ENCODE measurements around the gene HRH2.

The HRH2 gene

DNA sequence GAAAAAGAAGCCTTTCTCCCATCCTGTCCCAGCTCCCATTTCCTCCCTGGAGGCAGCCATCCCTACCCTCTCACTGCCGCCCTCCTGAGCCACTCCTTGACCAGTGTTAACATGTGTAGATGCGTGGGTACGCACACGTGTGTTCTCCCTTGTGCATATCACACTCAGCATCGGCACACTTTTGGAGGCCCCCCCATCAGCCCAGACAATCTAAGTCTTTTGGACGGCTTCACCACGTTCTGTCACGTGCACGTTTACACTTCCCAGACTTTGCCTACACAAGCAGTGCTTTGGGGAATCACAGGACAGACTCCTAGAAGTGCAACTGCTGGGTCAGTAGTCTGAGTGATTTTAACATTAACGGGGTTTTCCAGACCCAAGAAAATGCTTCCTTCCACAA, 18.0 kb downstream of the HRH2 start:
- Histone ChIP-seq H2AFZ (ENCODE audit: low read depth, low read length) (no peak overlapping the region), H3K9me3 (ENCODE audit: insufficient read depth, low read length) (no peaks in the 10 kb centered on the region), H3K4me3 (ENCODE audit: low read length) (no peak overlapping the region), H3K9ac (ENCODE audit: low read length) (no peak overlapping the region), H3K4me2 (ENCODE audit: low read length) (no peak overlapping the region), H3K79me2 (ENCODE audit: low read length) (no peaks in the 10 kb centered on the region), H3K36me3 (replicated peaks; ENCODE audit: low read depth, low read length) (no peaks in the 10 kb centered on the region), H3K27ac (ENCODE audit: low read length) (no peak overlapping the region), H3K4me1 (ENCODE audit: low read length) (no peaks in the 10 kb centered on the region), H4K20me1 (ENCODE audit: insufficient read depth, low read length) (no peaks in the 10 kb centered on the region), H3K27me3 (ENCODE audit: low read depth, low read length) (peaks cover 19% of the 10 kb centered on the region)
- TF ChIP-seq, protein P1, sequence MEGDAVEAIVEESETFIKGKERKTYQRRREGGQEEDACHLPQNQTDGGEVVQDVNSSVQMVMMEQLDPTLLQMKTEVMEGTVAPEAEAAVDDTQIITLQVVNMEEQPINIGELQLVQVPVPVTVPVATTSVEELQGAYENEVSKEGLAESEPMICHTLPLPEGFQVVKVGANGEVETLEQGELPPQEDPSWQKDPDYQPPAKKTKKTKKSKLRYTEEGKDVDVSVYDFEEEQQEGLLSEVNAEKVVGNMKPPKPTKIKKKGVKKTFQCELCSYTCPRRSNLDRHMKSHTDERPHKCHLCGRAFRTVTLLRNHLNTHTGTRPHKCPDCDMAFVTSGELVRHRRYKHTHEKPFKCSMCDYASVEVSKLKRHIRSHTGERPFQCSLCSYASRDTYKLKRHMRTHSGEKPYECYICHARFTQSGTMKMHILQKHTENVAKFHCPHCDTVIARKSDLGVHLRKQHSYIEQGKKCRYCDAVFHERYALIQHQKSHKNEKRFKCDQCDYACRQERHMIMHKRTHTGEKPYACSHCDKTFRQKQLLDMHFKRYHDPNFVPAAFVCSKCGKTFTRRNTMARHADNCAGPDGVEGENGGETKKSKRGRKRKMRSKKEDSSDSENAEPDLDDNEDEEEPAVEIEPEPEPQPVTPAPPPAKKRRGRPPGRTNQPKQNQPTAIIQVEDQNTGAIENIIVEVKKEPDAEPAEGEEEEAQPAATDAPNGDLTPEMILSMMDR (IDR thresholded peaks at IDR 0.05; ENCODE audit: low read depth, low read length) = no peak
- TF ChIP-seq EZH2phosphoT487 (IDR thresholded peaks at IDR 0.05; ENCODE audit: low read depth) = no peak

- Histone ChIP-seq H4K20me1 (ENCODE audit: insufficient read depth, low read length) (no peaks in the 10 kb centered on the region), H3K4me2 (ENCODE audit: low read length) (no peak overlapping the region), H3K9me3 (ENCODE audit: insufficient read depth, low read length) (no peaks in the 10 kb centered on the region), H3K4me3 (ENCODE audit: low read length) (no peak overlapping the region), H3K27me3 (ENCODE audit: low read depth, low read length) (peaks cover 18% of the 10 kb centered on the region), H3K4me1 (ENCODE audit: low read length) (no peaks in the 10 kb centered on the region), H3K9ac (ENCODE audit: low read length) (no peak overlapping the region), H3K36me3 (replicated peaks; ENCODE audit: low read depth, low read length) (no peaks in the 10 kb centered on the region), H3K79me2 (ENCODE audit: low read length) (no peaks in the 10 kb centered on the region), H2AFZ (ENCODE audit: low read depth, low read length) (no peak overlapping the region), H3K27ac (ENCODE audit: low read length) (no peak overlapping the region)
- TF ChIP-seq, protein P1 (IDR thresholded peaks at IDR 0.05; ENCODE audit: low read depth, low read length) = no peak
- TF ChIP-seq EZH2phosphoT487 (IDR thresholded peaks at IDR 0.05; ENCODE audit: low read depth) = no peak
These were observed 19.7 kb downstream of the HRH2 start for GRCh38 chr5:175677571-175677970.

GRCh38 chr5:175678074-175678473, 20.2 kb downstream of the HRH2 start:
- Histone ChIP-seq H3K36me3 (replicated peaks; ENCODE audit: low read depth, low read length) (no peaks in the 10 kb centered on the region), H3K27ac (ENCODE audit: low read length) (no peak overlapping the region), H2AFZ (ENCODE audit: low read depth, low read length) (no peak overlapping the region), H3K79me2 (ENCODE audit: low read length) (no peaks in the 10 kb centered on the region), H4K20me1 (ENCODE audit: insufficient read depth, low read length) (no peaks in the 10 kb centered on the region), H3K4me1 (ENCODE audit: low read length) (no peaks in the 10 kb centered on the region), H3K27me3 (ENCODE audit: low read depth, low read length) (peaks cover 18% of the 10 kb centered on the region), H3K9me3 (ENCODE audit: insufficient read depth, low read length) (no peaks in the 10 kb centered on the region), H3K4me3 (ENCODE audit: low read length) (no peak overlapping the region), H3K9ac (ENCODE audit: low read length) (no peak overlapping the region), H3K4me2 (ENCODE audit: low read length) (no peak overlapping the region)
- no peak for TF ChIP-seq EZH2phosphoT487 (IDR thresholded peaks at IDR 0.05; ENCODE audit: low read depth)
- TF ChIP-seq, protein P1 (IDR thresholded peaks at IDR 0.05; ENCODE audit: low read depth, low read length) = no peak

GRCh38 chr5:175679411-175679810, 21.5 kb downstream of the HRH2 start:
- H2AFZ ChIP-seq (ENCODE audit: low read depth, low read length) = no peak overlapping the region
- H3K9ac ChIP-seq (ENCODE audit: low read length) = no peak overlapping the region
- H3K9me3 ChIP-seq (ENCODE audit: insufficient read depth, low read length) = no peaks in the 10 kb centered on the region
- H4K20me1 ChIP-seq (ENCODE audit: insufficient read depth, low read length) = no peaks in the 10 kb centered on the region
- no peaks in the 10 kb centered on the region for H3K4me1 ChIP-seq (ENCODE audit: low read length)
- H3K27me3 ChIP-seq (ENCODE audit: low read depth, low read length) = peaks cover 21% of the 10 kb centered on the region
- H3K27ac ChIP-seq (ENCODE audit: low read length) = no peak overlapping the region
- H3K4me2 ChIP-seq (ENCODE audit: low read length) = no peak overlapping the region
- no peak for TF ChIP-seq EZH2phosphoT487 (IDR thresholded peaks at IDR 0.05; ENCODE audit: low read depth)
- TF ChIP-seq, protein P1 (IDR thresholded peaks at IDR 0.05; ENCODE audit: low read depth, low read length) = no peak
- no peaks in the 10 kb centered on the region for H3K36me3 ChIP-seq (replicated peaks; ENCODE audit: low read depth, low read length)
- no peaks in the 10 kb centered on the region for H3K79me2 ChIP-seq (ENCODE audit: low read length)
- H3K4me3 ChIP-seq (ENCODE audit: low read length) = no peak overlapping the region
